ENCODE data around the gene HIGD2A.

The HIGD2A gene

DNA sequence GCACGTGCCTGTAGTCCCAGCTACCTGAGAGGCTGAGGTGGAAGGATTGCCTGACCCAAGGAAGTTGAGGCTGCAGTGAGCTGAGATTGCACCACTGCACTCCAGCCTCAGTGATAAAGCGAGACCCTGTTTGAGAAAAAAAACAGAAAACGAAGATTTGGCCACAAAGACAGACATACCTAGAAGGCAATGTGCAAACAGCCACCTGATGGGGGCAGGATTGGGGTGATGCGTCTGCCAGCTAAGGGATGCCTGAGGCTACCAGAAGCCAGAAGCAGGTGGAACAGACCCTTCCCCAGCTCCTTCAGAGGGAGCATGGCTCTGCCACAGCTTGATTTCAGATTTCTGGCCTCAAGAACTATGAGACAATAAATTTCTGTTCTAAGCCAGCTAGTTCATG, 2.9 kb downstream of the HIGD2A start:
- H3K9me3 ChIP-seq (ENCODE audit: control insufficient read depth, low read length), result no peaks in the 10 kb centered on the region
- peaks cover 13% of the 10 kb centered on the region for H3K4me1 ChIP-seq (ENCODE audit: control insufficient read depth, insufficient read depth, low read length)
- H3K36me3 ChIP-seq (ENCODE audit: control insufficient read depth, insufficient read depth, low read length), result peaks cover 14% of the 10 kb centered on the region
- no peak overlapping the region for H3K4me3 ChIP-seq (ENCODE audit: low read length)
- no peak overlapping the region for H3K9ac ChIP-seq (ENCODE audit: low read length)
- no peaks in the 10 kb centered on the region for H3K27me3 ChIP-seq (ENCODE audit: control insufficient read depth, insufficient read depth, low read length)

DNA sequence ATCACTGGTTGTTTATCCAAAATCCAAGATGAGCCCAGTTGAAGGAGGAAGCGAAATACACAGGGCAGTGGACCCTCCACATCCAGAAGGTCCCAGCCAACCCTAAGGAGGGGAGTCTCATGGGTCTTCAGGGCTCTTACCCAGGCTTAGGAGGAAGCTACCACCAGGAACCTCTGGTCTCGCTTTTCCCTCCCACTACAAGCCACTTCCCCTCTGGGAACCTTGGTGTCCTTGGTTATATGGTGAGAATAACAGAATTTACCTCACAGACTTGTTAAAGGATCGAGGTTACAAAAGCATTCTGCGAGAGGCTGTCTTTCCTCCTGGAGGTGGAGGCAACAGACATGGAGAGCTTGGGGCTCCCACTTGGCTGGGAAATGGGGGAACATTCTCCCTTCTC, 3.4 kb downstream of the HIGD2A start:
- no peaks in the 10 kb centered on the region for H3K9me3 ChIP-seq (ENCODE audit: control insufficient read depth, low read length)
- H3K27me3 ChIP-seq (ENCODE audit: control insufficient read depth, insufficient read depth, low read length), result no peaks in the 10 kb centered on the region
- H3K4me1 ChIP-seq (ENCODE audit: control insufficient read depth, insufficient read depth, low read length), result peaks cover 9% of the 10 kb centered on the region
- H3K36me3 ChIP-seq (ENCODE audit: control insufficient read depth, insufficient read depth, low read length), result peaks cover 18% of the 10 kb centered on the region
- H3K4me3 ChIP-seq (ENCODE audit: low read length), result no peak overlapping the region
- H3K9ac ChIP-seq (ENCODE audit: low read length), result no peak overlapping the region

DNA sequence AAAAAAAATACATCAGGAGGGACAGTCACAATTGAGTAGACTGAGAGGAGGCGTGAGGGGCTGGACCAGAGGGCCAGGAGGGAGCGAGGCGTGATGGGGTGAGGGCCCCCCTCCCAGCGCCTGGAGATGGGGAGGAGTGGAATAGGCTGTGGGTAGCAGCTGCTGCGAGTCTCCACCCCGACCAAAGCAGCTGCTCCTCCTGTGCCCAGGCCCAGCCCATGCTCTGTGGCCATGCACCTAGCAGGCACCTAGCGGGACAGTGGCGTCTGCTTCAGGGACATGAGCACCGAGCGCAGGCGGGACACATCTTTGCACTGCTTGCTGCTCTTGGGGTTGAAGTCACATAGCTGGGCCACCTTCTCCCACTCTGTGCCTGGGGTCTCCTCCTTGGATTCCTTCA, 4.0 kb downstream of the HIGD2A start:
- H3K4me3 ChIP-seq (ENCODE audit: low read length), result no peak overlapping the region
- peaks cover 19% of the 10 kb centered on the region for H3K36me3 ChIP-seq (ENCODE audit: control insufficient read depth, insufficient read depth, low read length)
- H3K27me3 ChIP-seq (ENCODE audit: control insufficient read depth, insufficient read depth, low read length), result no peaks in the 10 kb centered on the region
- H3K4me1 ChIP-seq (ENCODE audit: control insufficient read depth, insufficient read depth, low read length), result peaks cover 4% of the 10 kb centered on the region
- H3K9me3 ChIP-seq (ENCODE audit: control insufficient read depth, low read length), result no peaks in the 10 kb centered on the region
- H3K9ac ChIP-seq (ENCODE audit: low read length), result no peak overlapping the region

DNA sequence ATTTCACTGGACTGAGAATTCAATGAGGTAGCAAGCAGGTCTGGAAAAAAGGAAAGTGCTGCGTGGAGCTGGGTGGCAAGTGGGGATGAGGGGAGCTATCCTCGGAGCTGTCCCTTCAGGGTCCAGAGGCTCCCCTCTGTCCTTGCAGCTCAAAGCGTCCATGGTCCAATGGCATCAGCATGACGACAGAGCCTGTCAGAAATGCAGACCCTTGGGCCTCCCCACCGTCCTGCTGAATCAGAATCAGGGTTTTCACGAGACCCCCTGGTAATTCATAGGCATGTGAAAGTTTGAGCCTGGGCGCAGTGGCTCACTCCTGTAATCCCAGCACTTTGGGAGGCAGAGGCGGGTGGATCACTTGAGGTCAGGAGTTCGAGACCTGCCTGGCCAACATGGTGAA, 5.5 kb downstream of the HIGD2A start:
- no peak overlapping the region for H3K4me3 ChIP-seq (ENCODE audit: low read length)
- H3K27me3 ChIP-seq (ENCODE audit: control insufficient read depth, insufficient read depth, low read length), result no peaks in the 10 kb centered on the region
- H3K36me3 ChIP-seq (ENCODE audit: control insufficient read depth, insufficient read depth, low read length), result peaks cover 26% of the 10 kb centered on the region
- no peaks in the 10 kb centered on the region for H3K4me1 ChIP-seq (ENCODE audit: control insufficient read depth, insufficient read depth, low read length)
- no peaks in the 10 kb centered on the region for H3K9me3 ChIP-seq (ENCODE audit: control insufficient read depth, low read length)
- no peak overlapping the region for H3K9ac ChIP-seq (ENCODE audit: low read length)

DNA sequence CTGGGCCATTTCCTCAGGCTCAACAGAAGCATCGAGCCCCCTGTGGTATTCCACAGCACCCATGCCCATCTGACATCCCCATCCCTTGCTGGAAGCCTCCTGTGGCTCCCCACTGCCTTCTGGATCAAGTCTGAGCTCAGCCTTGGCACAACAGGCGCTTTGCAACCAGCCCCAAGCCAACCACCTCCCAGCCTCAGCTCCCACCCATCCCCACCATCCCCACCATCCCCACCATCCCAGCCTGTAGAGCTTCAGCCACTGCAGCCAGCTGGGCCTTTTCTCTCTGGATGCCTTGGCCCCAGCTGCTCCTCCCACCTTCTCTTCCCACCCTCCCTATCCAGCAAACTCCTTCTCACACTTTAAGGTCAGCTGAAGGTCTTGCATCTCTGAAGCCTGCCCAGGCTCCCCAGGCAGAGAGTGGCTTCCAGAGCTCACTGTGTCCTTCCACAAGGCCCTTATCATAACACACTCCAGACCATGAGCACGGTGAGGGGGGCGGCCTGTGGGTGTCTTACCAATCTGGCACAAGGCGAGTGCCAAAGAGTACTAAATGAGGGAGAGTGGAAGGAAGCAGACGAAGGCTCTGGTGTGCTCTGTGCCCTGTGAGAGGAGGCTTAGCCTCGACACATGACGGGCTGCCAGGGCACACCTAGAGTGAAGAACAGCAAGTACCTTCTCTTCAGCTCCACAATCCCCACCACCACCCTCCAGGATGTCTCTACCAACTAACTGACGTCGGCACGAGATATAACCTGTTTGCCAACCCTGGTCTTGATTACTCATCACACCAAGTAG, 6.5 kb downstream of the HIGD2A start:
- no peak overlapping the region for H3K9ac ChIP-seq (ENCODE audit: low read length)
- no peaks in the 10 kb centered on the region for H3K9me3 ChIP-seq (ENCODE audit: control insufficient read depth, low read length)
- H3K4me1 ChIP-seq (ENCODE audit: control insufficient read depth, insufficient read depth, low read length), result peaks cover under 1% of the 10 kb centered on the region
- H3K4me3 ChIP-seq (ENCODE audit: low read length), result no peak overlapping the region
- H3K27me3 ChIP-seq (ENCODE audit: control insufficient read depth, insufficient read depth, low read length), result no peaks in the 10 kb centered on the region
- peaks cover 26% of the 10 kb centered on the region for H3K36me3 ChIP-seq (ENCODE audit: control insufficient read depth, insufficient read depth, low read length)

DNA sequence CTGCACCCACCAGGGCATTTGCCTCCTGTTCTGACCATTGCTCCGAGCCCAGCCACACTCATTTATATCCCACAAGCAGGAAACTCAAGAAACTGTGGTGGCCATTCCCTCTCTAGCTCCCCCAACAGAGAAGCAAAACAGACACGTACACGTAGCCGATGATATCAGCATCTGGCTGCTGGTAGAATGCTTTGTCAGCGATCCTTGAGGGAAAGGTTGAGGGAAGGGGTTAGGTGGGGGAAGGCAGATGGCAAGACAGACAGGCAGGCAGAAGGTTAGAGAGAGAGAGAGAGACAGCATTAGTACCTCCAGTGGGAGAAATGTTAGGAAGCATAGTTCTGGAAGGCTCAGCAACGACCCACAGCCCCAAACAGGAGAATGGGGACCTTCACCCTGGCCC, 7.8 kb downstream of the HIGD2A start:
- Histone ChIP-seq H3K9me3 (ENCODE audit: control insufficient read depth, low read length) (no peaks in the 10 kb centered on the region), H3K27me3 (ENCODE audit: control insufficient read depth, insufficient read depth, low read length) (no peaks in the 10 kb centered on the region), H3K4me3 (ENCODE audit: low read length) (no peak overlapping the region), H3K36me3 (ENCODE audit: control insufficient read depth, insufficient read depth, low read length) (peaks cover 26% of the 10 kb centered on the region), H3K4me1 (ENCODE audit: control insufficient read depth, insufficient read depth, low read length) (peaks cover 13% of the 10 kb centered on the region), H3K9ac (ENCODE audit: low read length) (no peak overlapping the region)

DNA sequence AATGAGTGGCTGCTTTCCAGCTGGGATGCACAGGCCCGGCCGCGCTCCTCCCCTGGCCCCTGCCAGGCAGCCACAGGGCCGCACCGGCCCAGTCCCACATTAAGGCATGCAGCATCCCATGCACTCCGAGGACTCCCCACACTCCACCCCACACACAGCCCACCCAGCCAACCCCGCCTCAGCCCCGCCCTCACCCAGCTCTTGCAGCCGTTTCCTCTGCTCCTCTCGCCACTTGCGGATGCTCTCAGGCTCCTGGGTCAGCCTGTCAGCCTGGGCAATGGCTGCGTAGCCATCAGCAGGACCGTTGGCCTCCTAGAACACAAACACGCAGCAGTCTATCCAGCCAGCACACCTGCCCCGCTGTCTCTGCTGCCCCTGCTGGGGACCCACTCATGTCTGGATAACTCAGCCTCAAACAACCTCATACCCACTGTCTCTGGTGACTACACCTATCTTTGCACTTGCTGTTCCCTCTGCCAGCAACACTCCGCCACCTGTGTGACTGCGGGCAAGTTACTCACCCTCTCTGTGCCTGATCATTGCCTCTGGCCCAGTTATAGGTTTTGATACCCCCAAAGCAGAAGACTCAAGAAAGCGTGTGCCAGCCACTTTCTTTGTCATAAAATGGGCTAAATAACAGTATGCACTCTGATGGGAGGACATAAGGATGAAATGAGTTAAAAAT, 9.3 kb downstream of the HIGD2A start:
- H3K27me3 ChIP-seq (ENCODE audit: control insufficient read depth, insufficient read depth, low read length), result no peaks in the 10 kb centered on the region
- H3K9me3 ChIP-seq (ENCODE audit: control insufficient read depth, low read length), result no peaks in the 10 kb centered on the region
- no peak overlapping the region for H3K9ac ChIP-seq (ENCODE audit: low read length)
- peaks cover 24% of the 10 kb centered on the region for H3K36me3 ChIP-seq (ENCODE audit: control insufficient read depth, insufficient read depth, low read length)
- peaks cover 26% of the 10 kb centered on the region for H3K4me1 ChIP-seq (ENCODE audit: control insufficient read depth, insufficient read depth, low read length)
- no peak overlapping the region for H3K4me3 ChIP-seq (ENCODE audit: low read length)

DNA sequence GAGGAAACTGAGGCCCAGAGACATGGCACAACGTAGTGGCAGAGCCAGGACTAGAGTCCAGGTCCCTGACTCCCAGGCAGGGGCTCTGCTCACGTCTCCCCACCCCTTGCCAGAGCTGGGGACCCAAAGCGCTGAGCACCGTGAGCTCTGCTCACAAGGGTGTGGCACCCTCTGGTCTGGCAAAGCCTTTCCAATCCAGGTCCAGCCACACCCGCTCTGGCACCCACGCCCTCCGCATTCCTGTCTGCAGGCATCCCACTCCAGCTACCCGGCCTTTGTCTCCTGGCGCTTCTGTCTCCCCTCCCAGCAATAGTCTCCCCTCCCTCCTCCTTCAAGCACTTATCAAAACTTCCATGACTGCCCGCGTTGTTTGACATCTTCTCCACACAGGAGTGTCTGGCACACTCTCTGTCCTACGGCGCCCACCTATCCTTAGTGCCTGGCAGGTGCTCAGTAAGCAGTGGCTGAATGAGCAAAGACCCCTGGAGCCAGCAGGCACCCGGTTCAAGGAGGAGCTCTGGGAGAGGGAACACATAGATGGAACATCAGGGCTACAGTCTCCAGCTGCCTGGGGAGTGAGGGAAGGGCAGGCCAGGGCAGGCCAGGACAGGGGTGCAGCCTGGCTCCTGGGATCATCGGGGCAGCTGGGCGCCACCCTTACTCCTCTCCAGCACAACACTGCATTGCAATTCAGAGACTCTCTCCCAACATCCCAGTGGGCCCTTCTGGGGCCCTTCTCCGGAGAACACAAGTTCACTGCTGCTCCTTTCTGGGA, 12.0 kb downstream of the HIGD2A start:
- Histone ChIP-seq H3K4me1 (ENCODE audit: control insufficient read depth, insufficient read depth, low read length) (peaks cover 52% of the 10 kb centered on the region), H3K27me3 (ENCODE audit: control insufficient read depth, insufficient read depth, low read length) (no peaks in the 10 kb centered on the region), H3K36me3 (ENCODE audit: control insufficient read depth, insufficient read depth, low read length) (peaks cover 16% of the 10 kb centered on the region), H3K9me3 (ENCODE audit: control insufficient read depth, low read length) (no peaks in the 10 kb centered on the region), H3K9ac (ENCODE audit: low read length) (no peak overlapping the region), H3K4me3 (ENCODE audit: low read length) (no peak overlapping the region)

DNA sequence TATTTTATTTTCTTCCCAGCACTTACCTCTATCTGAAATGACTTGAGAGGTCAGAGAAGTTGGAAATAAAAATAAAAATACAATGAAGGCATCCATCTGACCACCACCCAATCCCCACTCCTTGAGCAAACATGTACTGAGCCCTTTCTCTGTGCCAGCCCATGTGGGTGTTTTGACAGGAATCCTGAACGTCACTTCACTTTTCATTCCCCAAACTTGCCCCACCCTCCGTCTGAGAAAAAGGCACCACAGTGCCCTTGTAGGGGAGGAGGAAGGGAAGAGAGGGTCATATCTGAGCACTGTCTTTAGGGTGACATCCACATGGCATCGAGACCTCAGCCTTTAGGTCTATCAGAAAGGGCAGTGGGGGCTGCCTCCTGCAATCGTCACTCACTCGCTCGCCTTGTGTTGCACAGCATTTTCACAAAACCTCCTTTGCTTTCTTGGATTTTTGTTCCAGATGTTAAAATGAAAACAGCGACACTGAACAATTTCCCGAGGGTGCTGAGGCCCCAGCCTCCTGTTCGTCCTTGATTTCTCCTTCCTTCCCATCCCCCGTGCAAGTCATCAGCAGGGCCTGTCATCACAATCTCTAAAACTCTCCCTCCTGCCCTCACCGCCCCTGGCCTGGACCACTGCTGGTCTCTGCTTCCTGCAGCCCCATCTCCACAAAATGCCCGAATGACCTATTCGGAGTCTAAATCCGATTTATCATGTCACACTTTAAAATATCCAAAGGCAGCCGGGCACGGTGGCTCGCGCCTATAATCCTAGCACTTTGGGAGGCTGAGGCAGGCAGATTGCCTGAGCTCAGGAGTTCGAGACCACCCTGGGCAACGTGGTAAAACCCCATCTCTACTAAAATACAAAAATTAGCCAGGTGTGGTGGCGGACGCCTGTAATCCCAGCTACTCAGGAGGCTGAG, 13.0 kb downstream of the HIGD2A start:
- Histone ChIP-seq H3K27me3 (ENCODE audit: control insufficient read depth, insufficient read depth, low read length) (no peaks in the 10 kb centered on the region), H3K4me3 (ENCODE audit: low read length) (no peak overlapping the region), H3K9me3 (ENCODE audit: control insufficient read depth, low read length) (no peaks in the 10 kb centered on the region), H3K4me1 (ENCODE audit: control insufficient read depth, insufficient read depth, low read length) (peaks cover 59% of the 10 kb centered on the region), H3K36me3 (ENCODE audit: control insufficient read depth, insufficient read depth, low read length) (peaks cover 12% of the 10 kb centered on the region), H3K9ac (ENCODE audit: low read length) (no peak overlapping the region)

DNA sequence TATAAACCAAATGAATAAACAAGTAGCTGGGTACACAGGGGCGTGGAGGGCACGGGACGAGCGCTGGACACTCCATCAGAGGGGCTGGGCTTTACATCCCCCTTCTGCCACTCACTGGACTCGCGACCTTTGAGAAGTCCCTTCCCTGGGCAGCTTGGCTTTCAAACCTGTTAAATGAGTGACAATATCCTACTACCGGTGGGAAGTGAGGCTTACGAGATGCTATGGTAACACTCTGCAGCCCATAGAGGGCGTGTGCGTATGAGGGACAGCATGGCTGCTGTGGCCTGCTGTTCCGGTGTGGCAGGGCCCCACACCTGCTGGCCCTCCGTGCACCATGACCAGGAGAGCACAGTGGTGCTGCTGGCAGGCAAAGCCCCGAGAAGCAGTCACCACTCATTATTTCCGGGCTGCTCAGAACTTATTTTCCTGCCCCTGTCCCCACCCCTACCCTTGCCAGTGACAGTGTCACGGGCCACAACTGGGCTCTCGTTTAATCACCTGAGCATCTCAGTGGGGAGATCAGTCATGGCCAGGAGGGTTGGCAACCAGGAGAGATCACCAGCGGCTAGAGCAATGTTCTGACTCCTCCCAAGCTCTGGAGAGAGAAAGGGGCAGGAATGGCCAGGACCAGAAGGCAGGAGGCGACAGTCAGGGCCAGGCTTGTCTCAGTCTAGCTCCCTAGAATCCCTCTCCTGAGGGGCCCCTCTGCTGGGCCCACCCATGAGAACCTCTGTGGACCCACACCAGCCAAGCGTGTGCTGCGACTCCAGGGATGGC, 17.3 kb downstream of the HIGD2A start:
- no peaks in the 10 kb centered on the region for H3K9me3 ChIP-seq (ENCODE audit: control insufficient read depth, low read length)
- no peaks in the 10 kb centered on the region for H3K27me3 ChIP-seq (ENCODE audit: control insufficient read depth, insufficient read depth, low read length)
- H3K4me3 ChIP-seq (ENCODE audit: low read length), result no peak overlapping the region
- H3K4me1 ChIP-seq (ENCODE audit: control insufficient read depth, insufficient read depth, low read length), result peaks cover 67% of the 10 kb centered on the region
- H3K36me3 ChIP-seq (ENCODE audit: control insufficient read depth, insufficient read depth, low read length), result peaks cover 9% of the 10 kb centered on the region
- H3K9ac ChIP-seq (ENCODE audit: low read length), result no peak overlapping the region
